COLO668 (cell line): ENCODE data around the gene CTSK.
"Not testable (repeated sequence)": the region's sequence is repeated elsewhere in the genome, so short reads cannot be mapped to it uniquely, and the experiment has no call there.

Source experiments
- DNase-seq: peaks from one replicate; lab custom pipeline; 2025; ENCODE audit not compliant: unreplicated experiment; lab: John Stamatoyannopoulos, UW

CTSK gene

DNA sequence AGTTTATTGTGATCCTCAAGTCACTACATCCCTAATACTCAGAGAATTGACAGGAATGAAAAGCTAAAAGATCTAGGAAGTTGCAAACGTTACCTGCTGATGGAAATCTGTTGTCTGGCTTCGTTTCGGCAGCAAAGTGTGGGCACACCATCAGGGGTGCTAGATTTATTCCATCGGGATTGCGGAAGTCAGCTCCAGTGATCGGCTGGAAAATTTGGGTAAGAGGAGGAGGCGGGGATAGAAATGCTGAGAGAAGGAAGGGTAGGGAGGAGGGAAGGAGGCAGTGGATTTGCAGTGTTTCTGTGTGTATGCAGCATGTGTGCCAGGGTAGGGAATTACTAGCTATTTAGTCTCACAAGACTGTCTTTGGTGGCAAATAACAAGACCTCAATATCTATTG lies at the start of gene CTSK:
CTSK (minus strand) TSS at position 140 of the 400 bp plus-strand sequence. CDS start 1,455 bp downstream, outside the sequence.
- no peak for DNase-seq

DNA sequence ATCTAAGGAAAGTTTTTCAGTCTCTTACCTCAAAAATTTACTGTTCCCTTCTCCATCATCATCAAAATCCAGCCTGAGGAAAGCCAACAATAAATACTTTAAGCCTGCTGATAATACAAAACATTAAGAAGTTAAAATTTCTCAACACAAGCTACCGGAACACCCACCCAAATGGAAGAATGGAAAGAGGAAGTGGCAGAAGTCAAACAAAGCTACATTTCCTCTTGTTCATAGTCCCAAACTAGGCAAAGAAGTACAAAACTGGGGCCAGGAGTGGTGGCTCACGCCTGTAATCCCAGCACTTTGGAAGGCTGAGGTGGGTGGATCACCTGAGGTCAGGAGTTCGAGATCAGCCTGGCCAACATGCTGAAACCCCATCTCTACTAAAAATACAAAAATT lies 44.7 kb upstream of the CTSK start:
- DNase-seq: not testable (repeated sequence)

GRCh38 chr1:150850801-150851362 lies 42.8 kb upstream of the CTSK start:
- DNase-seq: not testable (repeated sequence)

GRCh38 chr1:150846473-150847146 lies 38.5 kb upstream of the CTSK start:
- DNase-seq: no peak

- DNase-seq: no peak
Observed at GRCh38 chr1:150843474-150843873, 35.4 kb upstream of the CTSK start.

- no peak for DNase-seq
Observed at GRCh38 chr1:150842964-150843363, 34.9 kb upstream of the CTSK start.

GRCh38 chr1:150842343-150842742 lies 34.3 kb upstream of the CTSK start:
- DNase-seq: no peak

DNA sequence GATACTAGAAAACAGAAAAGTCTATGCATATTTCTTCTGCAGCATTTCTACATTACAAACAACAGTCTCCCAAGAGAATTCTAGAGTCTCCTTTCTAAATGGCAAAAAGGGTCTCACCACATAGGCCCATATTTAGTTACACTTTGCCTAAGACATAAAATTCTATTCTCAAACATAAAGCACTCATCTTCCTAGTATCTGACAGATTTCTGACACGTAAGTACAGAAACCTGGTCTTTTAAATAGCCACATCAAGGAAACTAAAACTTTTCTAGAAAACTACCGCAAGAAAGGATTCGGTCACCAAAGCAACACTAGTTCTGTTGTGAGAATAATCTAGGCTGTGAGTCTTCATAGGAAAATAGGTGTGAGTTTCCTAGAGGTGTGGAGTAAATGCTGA lies 33.6 kb upstream of the CTSK start:
- DNase-seq: no peak

DNA sequence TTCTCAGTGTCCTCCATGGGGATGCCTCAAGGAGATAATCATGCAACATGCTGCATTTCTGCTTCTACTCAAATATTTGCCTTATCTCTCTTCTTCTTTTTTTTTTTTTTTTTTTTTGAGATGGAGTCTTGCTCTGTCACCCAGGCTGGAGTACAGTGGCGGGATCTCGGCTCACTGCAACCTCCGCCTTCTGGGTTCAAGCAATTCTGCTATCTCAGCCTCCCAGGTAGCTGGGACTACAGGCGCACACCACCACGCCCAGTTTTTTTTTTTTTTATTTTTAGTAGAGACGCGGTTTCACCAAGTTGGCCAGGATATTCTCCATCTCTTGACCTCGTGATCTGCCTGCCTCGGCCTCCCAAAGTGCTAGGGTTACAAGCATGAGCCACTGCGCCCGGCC lies 32.8 kb upstream of the CTSK start:
- not testable (repeated sequence) for DNase-seq

GRCh38 chr1:150836129-150836773 lies 28.2 kb upstream of the CTSK start:
- DNase-seq: peak; percentile 29

GRCh38 chr1:150833961-150834360 lies 25.9 kb upstream of the CTSK start:
- not testable (repeated sequence) for DNase-seq

- no peak for DNase-seq
Observed at GRCh38 chr1:150832597-150832996, 24.5 kb upstream of the CTSK start.

- DNase-seq: no peak
Observed at GRCh38 chr1:150829751-150830150, 21.7 kb upstream of the CTSK start.

- no peak for DNase-seq
Observed at GRCh38 chr1:150826299-150826698, 18.2 kb upstream of the CTSK start.

GRCh38 chr1:150820730-150821512 lies 12.9 kb upstream of the CTSK start:
- DNase-seq: no peak

DNA sequence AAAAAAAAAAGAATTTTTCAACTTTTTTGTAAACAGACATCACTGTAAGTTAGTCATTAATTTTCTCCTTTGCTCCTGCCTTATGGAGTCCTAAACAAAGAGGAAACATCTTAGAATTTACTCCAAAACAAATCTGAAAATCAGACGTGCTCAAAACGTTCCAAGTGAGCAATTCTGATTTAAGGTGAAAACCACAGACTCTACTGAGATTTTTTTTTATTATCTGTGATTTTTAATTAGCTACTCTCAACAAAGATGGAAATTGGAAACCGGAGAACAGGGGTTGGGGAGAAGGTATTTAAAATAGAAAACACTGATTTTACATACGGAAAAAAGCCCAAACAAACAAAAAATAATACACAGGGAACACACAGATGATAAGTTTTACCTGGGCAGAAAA lies 7.8 kb upstream of the CTSK start:
- DNase-seq: no peak

GRCh38 chr1:150813028-150813707 lies 5.1 kb upstream of the CTSK start:
- DNase-seq: peak; percentile 72

DNA sequence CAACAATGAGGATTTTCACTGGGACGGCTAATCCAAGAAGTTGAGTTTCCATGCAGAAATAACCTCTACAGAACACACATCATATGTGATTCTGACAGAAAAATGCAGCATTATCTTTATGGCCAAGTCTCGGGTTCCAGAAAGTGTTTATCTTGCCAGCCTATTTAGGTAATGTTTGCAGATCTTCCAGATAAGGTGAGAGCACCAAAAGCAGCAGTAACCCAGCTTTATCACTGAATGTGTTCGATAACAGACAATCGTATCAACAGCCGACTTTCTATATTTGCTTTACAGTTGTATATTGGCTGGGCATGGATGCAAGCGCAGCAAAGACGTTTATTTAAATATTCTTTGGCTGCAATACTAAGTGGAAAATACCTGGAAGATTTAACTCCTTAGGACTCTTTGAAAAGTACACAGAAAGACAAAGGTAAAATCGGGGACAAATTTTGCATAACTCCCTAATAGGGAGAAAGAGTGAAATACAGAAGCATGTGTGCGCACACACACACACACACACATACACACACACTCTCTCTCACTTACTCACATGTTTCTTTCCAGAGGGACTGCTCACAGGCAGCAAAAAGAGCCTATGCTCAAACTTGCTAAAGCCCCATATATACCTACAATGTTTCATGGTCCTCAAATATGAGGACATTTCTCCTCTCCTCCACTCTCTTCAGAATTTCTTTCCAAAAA lies 3.0 kb upstream of the CTSK start:
- DNase-seq: no peak

DNA sequence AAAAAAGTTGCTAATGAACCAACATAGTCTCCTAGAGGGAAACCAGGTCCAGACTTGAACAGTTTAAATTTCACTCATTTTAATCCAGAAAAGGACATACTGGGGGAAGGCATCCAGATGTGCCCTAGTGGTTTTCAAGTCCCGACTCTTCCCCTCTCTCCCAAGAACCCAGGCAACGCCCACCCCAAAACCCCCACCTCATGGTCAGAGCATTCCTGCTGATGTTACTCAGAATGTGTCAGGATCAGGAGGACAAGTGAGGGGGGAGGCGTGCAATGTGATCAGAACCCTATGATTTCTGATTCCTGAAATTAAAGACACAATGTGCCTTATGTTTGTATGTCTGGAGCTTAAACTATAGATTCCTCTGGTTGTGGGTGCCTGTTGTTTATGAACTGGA lies 1.6 kb upstream of the CTSK start:
- DNase-seq: no peak

DNA sequence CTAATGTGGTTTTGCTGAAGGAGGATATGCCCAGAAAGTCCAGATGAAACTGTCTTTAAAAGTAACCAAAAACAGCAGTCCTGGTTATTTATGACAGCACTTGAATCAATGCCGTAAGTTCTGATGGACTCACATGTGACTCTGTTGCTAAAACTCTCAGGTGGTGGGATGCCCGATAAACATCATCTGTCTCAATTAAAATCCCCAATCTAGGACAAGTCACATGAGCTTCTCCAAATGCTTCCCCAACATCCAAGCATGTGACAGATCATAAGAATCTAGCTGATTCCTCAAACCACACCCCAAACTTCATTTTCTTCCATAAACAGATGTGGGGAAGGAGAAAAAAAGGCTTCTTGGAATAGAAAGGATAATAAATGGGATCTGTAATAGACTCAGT lies 786 bp upstream of the CTSK start:
- no peak for DNase-seq
